ENCODE results near the gene NHEJ1. TPM values are rescaled to one million over a fixed set of nuclear protein-coding genes. Genes with fewer than 3 reads are reported as not detected.

The NHEJ1 gene
- total RNA-seq, 2 experiments from 2014 or later = 18.1 to 20.3 TPM

GRCh38 chr2:219054956-219055903 lies 105.4 kb downstream of the NHEJ1 start:
- H3K4me3 Mint-ChIP-seq = no peak overlapping the region
- H3K36me3 Mint-ChIP-seq (ENCODE audit: low read depth) = no peaks in the 10 kb centered on the region
- H3K4me1 Mint-ChIP-seq = peaks cover 12% of the 10 kb centered on the region
- CTCF ChIA-PET = interaction anchor here (0.6 to 4.8 kb wide), 4 partner anchors 20 to 99 kb away, joined by 3 to 30 read pairs (median 3); no protein-coding TSS in a partner anchor
- H3K27ac Mint-ChIP-seq = no peak overlapping the region
- H3K27me3 Mint-ChIP-seq = peaks cover 61% of the 10 kb centered on the region
- POLR2A ChIA-PET = no interaction called here
- DNase-seq = no peak
- no peaks in the 10 kb centered on the region for H3K9me3 Mint-ChIP-seq

- peaks cover 53% of the 10 kb centered on the region for H3K27me3 Mint-ChIP-seq
- H3K9me3 Mint-ChIP-seq = no peaks in the 10 kb centered on the region
- no peak for DNase-seq
- H3K36me3 Mint-ChIP-seq (ENCODE audit: low read depth) = no peaks in the 10 kb centered on the region
- H3K4me1 Mint-ChIP-seq = no peaks in the 10 kb centered on the region
- ChIA-PET CTCF (no interaction called here), POLR2A (no interaction called here)
- no peak overlapping the region for H3K4me3 Mint-ChIP-seq
- no peak overlapping the region for H3K27ac Mint-ChIP-seq
Observed at GRCh38 chr2:219049282-219049681, 111.3 kb downstream of the NHEJ1 start.

DNA sequence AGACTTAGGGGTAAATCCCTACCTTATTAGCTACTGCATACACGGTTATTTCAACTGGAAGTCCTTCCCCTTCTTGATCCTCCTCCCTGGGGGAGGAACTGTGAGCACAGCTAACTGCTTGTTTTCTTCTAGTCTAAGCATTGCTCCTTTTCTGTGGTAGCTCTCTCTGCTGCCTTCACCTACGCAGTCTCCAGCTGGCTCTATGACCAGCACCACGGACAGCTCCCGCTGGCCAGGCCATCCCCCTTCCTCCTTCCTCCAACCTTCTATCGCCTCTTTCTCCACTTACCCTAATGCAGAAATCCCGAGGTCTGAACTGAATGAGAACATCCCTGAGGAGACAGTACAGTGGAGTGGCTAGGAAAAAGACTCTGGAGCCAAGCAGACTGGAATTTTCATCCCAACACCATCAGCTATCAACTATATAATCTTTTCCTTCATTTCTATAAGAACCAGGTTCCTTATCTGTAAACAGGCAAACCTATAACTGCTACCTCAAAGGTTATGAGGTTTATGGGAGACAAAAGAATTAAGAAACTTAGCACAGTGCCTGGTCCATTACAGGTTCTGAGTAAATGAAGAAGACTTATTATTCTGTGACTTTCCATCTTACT lies 114.6 kb downstream of the NHEJ1 start:
- no peaks in the 10 kb centered on the region for H3K36me3 Mint-ChIP-seq (ENCODE audit: low read depth)
- DNase-seq = peak; percentile 25

GRCh38 chr2:219042750-219043149 lies 117.9 kb downstream of the NHEJ1 start:
- H3K36me3 Mint-ChIP-seq (ENCODE audit: low read depth) = no peaks in the 10 kb centered on the region
- ChIA-PET POLR2A (no interaction called here), CTCF (interaction anchor here (0.8 to 2.2 kb wide), 8 partner anchors 8 to 280 kb away, joined by 3 to 10 read pairs (median 4); no protein-coding TSS in a partner anchor)
- no peak overlapping the region for H3K27ac Mint-ChIP-seq
- peaks cover 51% of the 10 kb centered on the region for H3K27me3 Mint-ChIP-seq
- peaks cover 4% of the 10 kb centered on the region for H3K4me1 Mint-ChIP-seq
- H3K9me3 Mint-ChIP-seq = no peaks in the 10 kb centered on the region
- no peak for DNase-seq
- no peak overlapping the region for H3K4me3 Mint-ChIP-seq

More for the DNA sequence above, 114.6 kb downstream of the NHEJ1 start:
- ChIA-PET CTCF (interaction anchor here (0.5 to 1.8 kb wide), 5 partner anchors 12 to 165 kb away, joined by 3 to 4 read pairs (median 4); no protein-coding TSS in a partner anchor), POLR2A (interaction anchor here (0.7 kb wide), 1 partner anchor 224 kb away, joined by 3 read pairs; no protein-coding TSS in a partner anchor)
- peaks cover 54% of the 10 kb centered on the region for H3K27me3 Mint-ChIP-seq
- H3K9me3 Mint-ChIP-seq = no peaks in the 10 kb centered on the region
- no peak overlapping the region for H3K27ac Mint-ChIP-seq
- no peak overlapping the region for H3K4me3 Mint-ChIP-seq
- peaks cover 4% of the 10 kb centered on the region for H3K4me1 Mint-ChIP-seq

DNA sequence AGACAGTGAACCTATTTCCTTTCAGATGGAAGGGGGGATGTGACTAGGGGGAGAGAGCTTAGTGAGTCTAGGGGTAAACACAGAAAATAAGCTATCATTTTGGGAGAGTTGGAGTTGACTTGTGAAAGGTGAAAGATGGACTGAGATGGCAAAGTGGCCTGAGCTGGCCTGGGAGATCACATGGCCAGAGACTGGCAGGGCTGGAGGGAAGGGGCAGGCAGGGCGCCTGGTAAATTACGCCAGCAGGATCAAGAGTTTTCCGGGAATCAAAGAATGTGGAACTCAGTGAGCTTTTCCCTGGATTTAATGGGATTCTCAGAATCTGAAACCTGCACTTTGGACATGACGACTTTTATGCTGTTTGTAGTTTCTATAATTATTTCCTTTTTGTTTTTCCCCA lies 118.5 kb downstream of the NHEJ1 start:
- peaks cover 50% of the 10 kb centered on the region for H3K27me3 Mint-ChIP-seq
- POLR2A ChIA-PET = no interaction called here
- CTCF ChIA-PET = interaction anchor here (0.6 to 2.2 kb wide), 9 partner anchors 9 to 281 kb away, joined by 3 to 10 read pairs (median 4); no protein-coding TSS in a partner anchor
- no peak for DNase-seq
- H3K27ac Mint-ChIP-seq = no peak overlapping the region
- H3K4me3 Mint-ChIP-seq = no peak overlapping the region
- no peaks in the 10 kb centered on the region for H3K36me3 Mint-ChIP-seq (ENCODE audit: low read depth)
- H3K4me1 Mint-ChIP-seq = peaks cover 4% of the 10 kb centered on the region
- no peaks in the 10 kb centered on the region for H3K9me3 Mint-ChIP-seq

GRCh38 chr2:219041252-219041651 lies 119.4 kb downstream of the NHEJ1 start, which contains the start of gene CFAP65:
Gene CFAP65, minus strand, starts transcription at chr2:219041516. Its CDS starts 2,468 bp downstream, at chr2:219039048.
- Mint-ChIP-seq H3K4me1 (peaks cover 4% of the 10 kb centered on the region), H3K27me3 (peaks cover 45% of the 10 kb centered on the region), H3K9me3 (no peaks in the 10 kb centered on the region), H3K27ac (no peak within 1 kb of the TSS), H3K36me3 (ENCODE audit: low read depth) (no peaks in the 10 kb centered on the region), H3K4me3 (peak within 1 kb of the TSS; percentile 23)
- ChIA-PET POLR2A (no interaction called here), CTCF (interaction anchor here (1.0 to 2.1 kb wide), 4 partner anchors 12 to 253 kb away, joined by 3 to 10 read pairs (median 4); no protein-coding TSS in a partner anchor)
- DNase-seq = peak; percentile 47

DNA sequence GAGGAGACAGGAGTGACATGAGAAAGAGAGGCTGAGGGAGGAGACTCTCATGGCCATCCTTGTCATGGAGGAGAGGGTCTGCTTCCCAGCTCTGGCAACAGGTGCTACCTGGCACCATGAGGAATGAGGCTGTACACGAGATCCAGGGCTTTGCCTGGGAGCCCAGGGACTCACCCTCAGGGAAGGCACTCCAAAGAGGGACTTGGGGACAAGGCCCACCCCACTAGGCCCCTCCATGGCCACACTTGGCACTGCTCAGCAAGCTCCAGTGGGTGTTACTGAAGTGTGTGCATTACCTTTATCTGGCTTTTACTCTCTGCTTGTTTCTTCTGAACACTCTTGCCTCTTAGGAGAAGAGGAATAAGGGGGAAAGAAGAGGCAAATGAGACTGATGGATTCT lies 122.0 kb downstream of the NHEJ1 start:
- H3K27ac Mint-ChIP-seq = no peak overlapping the region
- H3K4me3 Mint-ChIP-seq = no peak overlapping the region
- peaks cover 49% of the 10 kb centered on the region for H3K27me3 Mint-ChIP-seq
- POLR2A ChIA-PET = no interaction called here
- CTCF ChIA-PET = interaction anchor here (1.4 to 2.2 kb wide), 2 partner anchors 9 to 41 kb away, joined by 3 to 12 read pairs; no protein-coding TSS in a partner anchor
- no peaks in the 10 kb centered on the region for H3K36me3 Mint-ChIP-seq (ENCODE audit: low read depth)
- DNase-seq = no peak
- no peaks in the 10 kb centered on the region for H3K9me3 Mint-ChIP-seq
- H3K4me1 Mint-ChIP-seq = peaks cover 4% of the 10 kb centered on the region

GRCh38 chr2:219037783-219038499 lies 122.7 kb downstream of the NHEJ1 start:
- H3K4me3 Mint-ChIP-seq = no peak overlapping the region
- no peak for DNase-seq
- no peaks in the 10 kb centered on the region for H3K36me3 Mint-ChIP-seq (ENCODE audit: low read depth)
- H3K9me3 Mint-ChIP-seq = no peaks in the 10 kb centered on the region
- ChIA-PET CTCF (interaction anchor here (1.3 to 2.2 kb wide), 2 partner anchors 8 to 20 kb away, joined by 3 to 12 read pairs; no protein-coding TSS in a partner anchor), POLR2A (no interaction called here)
- peaks cover 4% of the 10 kb centered on the region for H3K4me1 Mint-ChIP-seq
- peaks cover 56% of the 10 kb centered on the region for H3K27me3 Mint-ChIP-seq
- no peak overlapping the region for H3K27ac Mint-ChIP-seq

- CTCF ChIA-PET = no interaction called here
- peaks cover 42% of the 10 kb centered on the region for H3K27me3 Mint-ChIP-seq
- POLR2A ChIA-PET = no interaction called here
- H3K36me3 Mint-ChIP-seq (ENCODE audit: low read depth) = no peaks in the 10 kb centered on the region
- H3K4me3 Mint-ChIP-seq = no peak overlapping the region
- H3K27ac Mint-ChIP-seq = no peak overlapping the region
- DNase-seq = no peak
- H3K4me1 Mint-ChIP-seq = no peaks in the 10 kb centered on the region
- H3K9me3 Mint-ChIP-seq = no peaks in the 10 kb centered on the region
Observed at GRCh38 chr2:219035942-219036341, 124.7 kb downstream of the NHEJ1 start.

GRCh38 chr2:219034823-219035222 lies 125.8 kb downstream of the NHEJ1 start:
- DNase-seq = no peak
- Mint-ChIP-seq H3K27ac (no peak overlapping the region), H3K27me3 (peaks cover 34% of the 10 kb centered on the region), H3K4me1 (no peaks in the 10 kb centered on the region), H3K9me3 (no peaks in the 10 kb centered on the region), H3K4me3 (no peak overlapping the region), H3K36me3 (ENCODE audit: low read depth) (no peaks in the 10 kb centered on the region)
- ChIA-PET CTCF (no interaction called here), POLR2A (no interaction called here)

GRCh38 chr2:219032051-219032745 lies 128.4 kb downstream of the NHEJ1 start:
- ChIA-PET CTCF (interaction anchor here (0.7 to 2.4 kb wide), 2 partner anchors 52 to 1812 kb away, joined by 3 to 7 read pairs; no protein-coding TSS in a partner anchor), POLR2A (no interaction called here)
- no peak for DNase-seq
- H3K27ac Mint-ChIP-seq = no peak overlapping the region
- no peak overlapping the region for H3K4me3 Mint-ChIP-seq
- no peaks in the 10 kb centered on the region for H3K9me3 Mint-ChIP-seq
- H3K27me3 Mint-ChIP-seq = peaks cover 24% of the 10 kb centered on the region
- no peaks in the 10 kb centered on the region for H3K4me1 Mint-ChIP-seq
- H3K36me3 Mint-ChIP-seq (ENCODE audit: low read depth) = no peaks in the 10 kb centered on the region

All from activated CD4-positive, alpha-beta T cell treated with anti-CD3 and anti-CD28 coated beads, Interleukin-2, amount 10 ng/mL, durations not matched to agents 7 days and 5 days (primary cell).